Cardiac septum (tissue), 1 donor: ENCODE data around the gene UBE4B. TPM values are rescaled to one million over a fixed set of nuclear protein-coding genes. Genes with fewer than 3 reads are reported as not detected.
"Not testable (repeated sequence)": the region's sequence is repeated elsewhere in the genome, so short reads cannot be mapped to it uniquely, and the experiment has no call there.

Experiments used
- DNase-seq: peaks from one replicate; pipeline ENCODE4 v3.0.0-alpha.2; 2020; ENCODE audit warnings: low spot score
- intact Hi-C: fragments of 100-400 bp; cut with DNase I; formaldehyde crosslinking; loops from one replicate; pipeline ENCODE4 v1.14.0; 2022
- long read RNA-seq: library from polyadenylated mRNA; unstranded; transcript quantifications from one replicate; pipeline ENCODE4 v2.0.0, GENCODE V29; 2021
- total RNA-seq: library from RNA; stranded (reverse); fragmentation: NEBNext Ultra II Directional; extraction: Animal tissue kit (Norgen Biotek cat#: 25700); gene quantifications from one replicate; pipeline ENCODE4 v1.2.1, GENCODE V29; 2021
- donor health status: DM: no; HTN: no; CAD: no.

The UBE4B gene
- total RNA-seq: 62.1 TPM
- long read RNA-seq, partial matches to known transcripts: 21 of 36 reads
- long read RNA-seq, other reads (novel, unspliced or antisense): 10 of 36 reads

- intact Hi-C loops: loop anchor here (2.0 to 5.0 kb wide), 4 partner anchors 75 to 155 kb away; partner anchors contain the start of genes LZIC and NMNAT1
- DNase-seq: peak; percentile 99
Measured at GRCh38 chr1:10032590-10033358, at the start of gene UBE4B. UBE4B (plus strand) TSS chr1:10032958; CDS start chr1:10033671, 713 bp downstream.

GRCh38 chr1:9984253-9984652, 48.5 kb upstream of the UBE4B start:
- intact Hi-C loops: no loop called here
- no peak for DNase-seq

- intact Hi-C loops: no loop called here
Measured at GRCh38 chr1:9985001-9985400, 47.8 kb upstream of the UBE4B start.

GRCh38 chr1:9989773-9990172, 43.0 kb upstream of the UBE4B start:
- DNase-seq: no peak
- intact Hi-C loops: no loop called here

More at GRCh38 chr1:9985001-9985400, 47.8 kb upstream of the UBE4B start:
- no peak for DNase-seq

GRCh38 chr1:9990944-9991343, 41.8 kb upstream of the UBE4B start:
- intact Hi-C loops: no loop called here

GRCh38 chr1:9992910-9993309, 39.8 kb upstream of the UBE4B start:
- no peak for DNase-seq

More at GRCh38 chr1:9990944-9991343, 41.8 kb upstream of the UBE4B start:
- DNase-seq: peak; percentile 76

GRCh38 chr1:9993561-9994075, 39.1 kb upstream of the UBE4B start:
- intact Hi-C loops: no loop called here

More at GRCh38 chr1:9992910-9993309, 39.8 kb upstream of the UBE4B start:
- intact Hi-C loops: no loop called here

GRCh38 chr1:9996624-9997582, 35.9 kb upstream of the UBE4B start, which contains the start of gene RBP7:
RBP7 (plus strand) TSS chr1:9997228; CDS start chr1:9997259, 31 bp downstream.
- intact Hi-C loops: no loop called here
- peak; percentile 78 for DNase-seq

More at GRCh38 chr1:9993561-9994075, 39.1 kb upstream of the UBE4B start:
- no peak for DNase-seq

GRCh38 chr1:10001016-10001665, 31.6 kb upstream of the UBE4B start:
- DNase-seq: no peak
- intact Hi-C loops: no loop called here

- DNase-seq, intact Hi-C loops: not testable (repeated sequence)
Measured at GRCh38 chr1:10005248-10005647, 27.5 kb upstream of the UBE4B start.

GRCh38 chr1:10007169-10007568, 25.6 kb upstream of the UBE4B start:
- no peak for DNase-seq
- intact Hi-C loops: no loop called here

- no peak for DNase-seq
- intact Hi-C loops: no loop called here
Measured at GRCh38 chr1:10014016-10014415, 18.7 kb upstream of the UBE4B start.

GRCh38 chr1:10019561-10019960, 13.2 kb upstream of the UBE4B start:
- intact Hi-C loops: no loop called here
- DNase-seq: no peak

GRCh38 chr1:10020086-10020485, 12.7 kb upstream of the UBE4B start:
- DNase-seq: no peak
- intact Hi-C loops: no loop called here

- intact Hi-C loops, DNase-seq: not testable (repeated sequence)
Measured at GRCh38 chr1:10020678-10021077, 12.1 kb upstream of the UBE4B start.

GRCh38 chr1:10021992-10022391, 10.8 kb upstream of the UBE4B start:
- DNase-seq, intact Hi-C loops: not testable (repeated sequence)

- intact Hi-C loops: no loop called here
- DNase-seq: no peak
Measured at GRCh38 chr1:10022656-10023055, 10.1 kb upstream of the UBE4B start.

- DNase-seq: no peak
Measured at GRCh38 chr1:10025354-10025753, 7.4 kb upstream of the UBE4B start.

GRCh38 chr1:10027027-10027426, 5.7 kb upstream of the UBE4B start:
- no peak for DNase-seq
- intact Hi-C loops: no loop called here

More at GRCh38 chr1:10025354-10025753, 7.4 kb upstream of the UBE4B start:
- intact Hi-C loops: no loop called here
